HG02870 (cell line): Measurements from ENCODE around the gene NSD1.
"Not testable (repeated sequence)": the region's sequence is repeated elsewhere in the genome, so short reads cannot be mapped to it uniquely, and the experiment has no call there.

Source experiments
- ATAC-seq: cut with Tn5 transposase; IDR thresholded peaks from one replicate; pipeline ENCODE4 v1.9.1; 2021; ENCODE audit warnings: mild to moderate bottlenecking, moderate library complexity; ENCODE audit not compliant: unreplicated experiment

NSD1 gene

GRCh38 chr5:177126771-177127170 lies 6.8 kb upstream of the NSD1 start:
- no peak for ATAC-seq

DNA sequence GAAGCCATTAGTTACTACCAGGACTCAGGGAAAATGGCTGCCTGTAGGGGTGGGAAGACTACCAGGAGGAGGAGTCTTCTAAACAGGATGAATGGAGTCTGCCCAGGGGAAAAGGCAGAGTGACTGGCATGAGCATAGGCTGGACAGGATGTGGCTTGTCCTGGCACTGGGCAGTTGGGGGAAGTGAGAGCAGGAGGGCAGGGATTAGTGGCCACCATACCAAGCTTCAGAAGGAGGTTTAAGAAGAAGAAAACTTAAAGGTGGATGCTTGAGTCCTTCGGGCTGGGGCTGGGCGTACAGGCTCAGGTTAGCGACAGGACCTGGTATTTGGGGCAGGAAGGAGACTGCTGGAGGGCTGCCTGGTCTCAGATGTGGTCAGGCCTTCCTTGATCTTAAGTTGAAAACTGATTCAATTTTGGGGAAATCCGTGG lies 5.0 kb upstream of the NSD1 start:
- ATAC-seq, result no peak

GRCh38 chr5:177130211-177131018 lies 3.2 kb upstream of the NSD1 start:
- no peak for ATAC-seq

DNA sequence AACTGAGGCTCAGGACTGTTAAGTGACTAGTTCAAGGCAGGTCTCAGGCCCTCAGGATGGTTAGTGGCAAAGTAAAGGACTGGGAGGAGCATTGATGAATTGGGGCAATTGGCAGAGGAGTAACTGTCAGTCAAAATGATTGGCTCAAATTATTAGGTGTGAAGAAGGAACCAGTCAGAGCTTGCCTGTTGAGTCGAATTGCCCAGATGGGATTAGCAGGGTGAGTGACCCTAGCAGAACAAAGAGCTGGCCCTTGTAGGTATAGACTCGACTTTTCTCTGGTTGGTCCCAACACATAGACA lies 2.6 kb upstream of the NSD1 start:
- no peak for ATAC-seq

DNA sequence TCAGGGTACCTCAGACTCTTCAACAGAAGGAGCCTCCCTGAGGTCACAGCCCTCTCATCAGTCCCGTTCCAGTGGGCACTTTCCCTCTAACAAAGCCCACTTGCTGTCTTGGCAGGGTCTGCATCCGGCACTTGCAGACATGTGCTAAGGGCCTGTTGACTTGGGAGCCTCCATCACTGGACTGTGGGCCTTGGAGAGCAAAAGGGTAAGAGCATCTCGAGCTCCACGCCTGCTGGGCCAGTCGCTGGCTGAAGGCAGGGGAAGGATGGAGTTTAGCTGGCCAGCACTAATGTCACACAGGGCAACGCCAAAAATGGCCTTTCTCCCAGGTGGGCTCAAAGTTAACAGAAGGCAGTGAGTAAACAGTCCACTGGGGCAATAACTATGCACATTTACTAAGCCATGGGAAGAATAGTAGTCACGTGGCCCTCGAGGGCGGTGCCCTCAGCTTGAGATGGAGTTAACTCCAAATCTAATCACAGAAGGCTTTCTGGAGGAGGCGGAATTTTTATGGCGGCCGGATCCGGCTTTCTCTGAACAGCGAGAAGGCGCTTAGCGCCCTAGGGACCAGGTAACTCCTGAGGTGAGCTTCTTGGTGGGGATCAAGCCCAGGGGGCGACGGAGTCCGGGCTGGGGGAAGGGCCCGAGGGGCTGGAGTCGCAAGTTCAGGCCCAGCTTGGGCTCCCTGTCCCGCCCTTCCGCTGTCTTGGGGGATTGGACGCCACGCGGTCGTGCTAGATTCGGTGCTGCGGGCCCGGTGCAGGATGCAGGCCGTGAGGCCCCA lies 2.0 kb upstream of the NSD1 start:
- no peak for ATAC-seq

GRCh38 chr5:177132136-177133095 lies 1.2 kb upstream of the NSD1 start:
- no peak for ATAC-seq

DNA sequence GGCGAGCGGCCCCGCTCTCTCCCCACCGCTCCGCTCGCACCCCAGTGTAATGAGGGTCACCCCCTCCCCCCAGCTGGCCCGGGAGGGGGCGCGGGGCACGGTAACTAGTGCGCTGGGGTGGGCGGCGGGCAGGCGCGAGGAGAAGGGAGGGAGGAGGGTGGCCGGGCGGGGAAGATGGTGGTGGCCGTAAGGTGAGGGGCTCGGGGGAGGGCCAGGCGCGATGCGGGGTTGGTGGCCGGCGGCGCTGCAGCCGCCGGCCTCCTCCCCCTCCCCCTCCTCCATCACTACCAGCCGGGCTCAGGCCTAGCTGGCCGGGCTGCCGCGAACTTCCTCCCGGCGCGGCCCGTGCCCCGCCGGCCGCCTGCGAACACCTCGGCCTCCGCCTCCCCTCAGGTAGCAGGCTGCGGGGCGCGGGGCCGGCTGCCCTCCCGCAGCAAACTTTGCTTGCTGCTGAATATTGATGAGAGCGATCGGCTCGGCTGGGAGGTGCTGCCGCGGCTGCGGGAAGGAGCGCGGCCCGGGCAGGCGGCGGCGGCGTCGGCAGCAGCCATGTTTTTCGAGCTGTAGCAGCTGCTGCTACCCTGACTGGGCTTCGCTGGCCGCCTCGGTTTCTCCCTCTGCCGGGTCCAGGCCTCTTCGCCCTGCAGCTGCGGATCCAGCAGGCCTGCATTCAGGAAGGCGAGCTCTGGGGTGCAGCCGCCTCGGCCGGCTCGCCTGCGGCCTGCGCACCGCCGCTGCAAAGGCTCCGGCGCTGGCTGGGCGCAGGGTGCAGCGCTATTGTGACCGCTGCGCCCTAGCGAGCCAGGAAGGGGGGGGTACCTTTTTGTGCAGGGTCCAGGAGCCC lies 502 bp downstream of the NSD1 start:
- peak; percentile 17 for ATAC-seq

DNA sequence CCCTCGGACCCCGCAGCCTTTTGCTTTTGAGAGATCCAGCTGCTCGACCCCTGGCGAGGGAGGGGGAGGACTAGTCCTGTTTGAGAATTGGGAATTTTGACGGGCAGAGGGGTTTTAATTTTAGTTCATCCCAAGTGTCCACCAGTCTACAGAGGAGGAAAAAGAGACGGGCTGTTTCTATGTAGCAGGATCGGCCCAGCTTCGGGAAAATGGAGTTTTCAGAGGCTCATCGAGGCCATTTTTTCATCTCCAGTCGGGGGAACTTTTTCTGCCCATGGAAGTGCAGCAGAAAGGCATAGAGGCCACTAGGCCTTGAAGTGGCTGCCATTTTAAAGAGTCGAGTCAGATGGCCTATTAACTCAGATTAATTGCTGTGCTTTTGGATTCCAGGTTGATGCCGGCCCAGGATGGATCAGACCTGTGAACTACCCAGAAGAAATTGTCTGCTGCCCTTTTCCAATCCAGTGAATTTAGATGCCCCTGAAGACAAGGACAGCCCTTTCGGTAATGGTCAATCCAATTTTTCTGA lies 1.2 kb downstream of the NSD1 start:
- no peak for ATAC-seq

- ATAC-seq, result no peak
Measured at GRCh38 chr5:177140312-177140711, 6.7 kb downstream of the NSD1 start.

GRCh38 chr5:177141496-177141895 lies 7.9 kb downstream of the NSD1 start:
- no peak for ATAC-seq

DNA sequence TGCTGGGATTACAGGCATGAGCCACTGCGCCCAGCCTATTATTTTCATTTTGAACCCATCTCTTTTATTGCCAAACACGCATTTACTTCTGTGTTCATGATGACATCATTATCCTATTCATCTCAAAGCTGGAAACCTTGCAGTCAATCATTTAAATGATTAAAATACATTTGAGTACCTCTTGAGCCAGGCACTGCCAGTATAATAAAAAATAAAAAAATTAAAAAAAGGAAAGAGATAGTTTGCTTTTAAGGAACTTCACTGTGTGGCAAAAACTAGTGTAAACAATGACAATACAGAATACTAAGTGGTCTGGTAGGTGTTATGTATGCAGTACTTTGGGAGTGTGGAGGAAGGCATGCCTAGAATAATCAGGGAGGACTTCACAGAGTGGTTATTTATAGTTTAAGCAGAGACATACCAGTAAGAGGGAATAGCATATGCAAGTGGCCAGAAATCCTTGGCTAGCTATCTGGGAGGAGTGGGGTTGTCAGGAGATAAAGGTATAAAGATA lies 8.6 kb downstream of the NSD1 start:
- no peak for ATAC-seq

- ATAC-seq, result no peak
Measured at GRCh38 chr5:177142778-177143177, 9.2 kb downstream of the NSD1 start.

DNA sequence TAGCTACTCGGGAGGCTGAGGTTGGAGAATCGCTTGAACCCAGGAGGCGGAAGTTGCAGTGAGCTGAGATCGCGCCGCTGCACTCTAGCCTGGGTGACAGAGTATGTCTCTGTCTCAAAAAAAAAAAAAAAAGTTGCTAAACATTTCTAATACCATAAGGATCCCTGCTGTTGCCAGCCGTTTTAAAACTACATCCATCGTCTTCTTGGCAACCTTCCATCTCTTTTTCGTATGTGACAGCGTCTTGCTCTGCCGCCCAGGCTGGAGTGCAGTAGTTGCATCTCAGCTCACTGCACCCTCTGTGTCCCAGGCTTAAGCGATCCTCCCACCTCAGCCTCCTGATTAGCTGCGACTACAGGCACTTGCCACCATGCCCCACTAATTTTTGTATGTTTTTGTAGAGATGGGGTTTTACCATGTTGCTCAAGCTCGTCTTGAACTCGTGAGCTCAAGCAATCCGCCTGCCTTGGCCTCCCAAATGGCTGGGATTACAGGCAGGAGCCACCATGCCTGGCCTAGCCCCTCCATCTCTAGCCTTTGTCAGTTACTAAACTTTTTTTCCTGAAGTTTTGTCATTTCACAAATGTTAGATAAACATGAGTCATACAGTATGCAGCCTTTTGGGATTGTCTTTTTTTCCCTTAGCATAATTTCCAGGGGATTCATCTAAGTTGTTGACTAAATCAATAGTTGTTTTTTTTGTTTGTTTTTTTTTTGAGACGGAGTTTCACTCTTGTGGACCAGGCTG lies 13.5 kb downstream of the NSD1 start:
- no peak for ATAC-seq

GRCh38 chr5:177150061-177150460 lies 16.5 kb downstream of the NSD1 start:
- ATAC-seq, result not testable (repeated sequence)

- ATAC-seq, result no peak
Measured at GRCh38 chr5:177154003-177154643, 20.6 kb downstream of the NSD1 start.

GRCh38 chr5:177162379-177162778 lies 28.8 kb downstream of the NSD1 start:
- ATAC-seq, result no peak

DNA sequence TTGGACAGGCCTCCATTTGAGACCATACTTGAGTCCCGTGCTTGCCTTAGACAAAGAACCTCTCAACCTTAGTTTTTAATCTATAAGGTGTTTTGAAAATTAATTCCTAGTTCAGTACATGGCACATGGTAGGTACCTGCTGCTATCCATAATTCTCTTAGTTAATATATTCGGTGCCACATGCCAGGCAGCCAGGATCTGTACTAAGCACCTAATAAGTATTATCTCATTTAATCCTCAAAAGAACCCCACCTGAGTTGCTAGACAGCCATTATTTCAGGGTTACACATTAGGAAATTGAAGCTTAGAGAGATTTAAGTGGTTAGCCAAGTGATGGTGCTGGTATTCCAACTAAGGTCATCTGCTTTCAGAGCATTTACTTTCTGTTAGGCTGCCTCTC lies 29.9 kb downstream of the NSD1 start:
- no peak for ATAC-seq

GRCh38 chr5:177169271-177169670 lies 35.7 kb downstream of the NSD1 start:
- no peak for ATAC-seq

DNA sequence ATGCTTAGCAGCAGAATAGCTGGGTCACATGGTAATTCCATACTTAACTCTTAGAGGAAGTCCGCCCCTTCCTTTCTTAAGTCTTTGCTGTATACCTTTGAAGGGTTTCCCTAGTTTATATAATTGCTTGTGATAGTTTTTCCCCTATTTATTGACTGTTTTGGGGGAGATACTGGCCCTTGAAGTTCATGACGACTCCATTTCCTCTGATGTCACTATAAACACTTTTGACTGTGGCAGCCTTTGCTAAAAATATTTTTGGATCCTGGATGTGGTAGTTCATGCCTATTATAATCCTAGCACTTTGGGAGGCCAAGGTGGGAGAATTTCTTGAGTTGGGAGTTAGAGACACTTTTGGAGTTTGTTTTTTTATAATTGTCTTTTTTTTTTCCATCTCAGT lies 38.4 kb downstream of the NSD1 start:
- no peak for ATAC-seq
